Uterus (tissue), 4 donors: ENCODE measurements around the gene CLEC4M. TPM values are rescaled to one million over a fixed set of nuclear protein-coding genes. Genes with fewer than 3 reads are reported as not detected.

Experiments used
- DNase-seq, 2 donors: peaks; one replicate each; pipeline ENCODE4 v3.0.0-alpha.2; 2019 to 2020
- H3K27ac ChIP-seq, 2 donors: fragments of 200-600 bp; sonication (generic); 1 replicate in 1 of 2; 2 replicates in 1 of 2; pipeline ENCODE4 v1.5.1; 2016 to 2018
- H3K27me3 ChIP-seq, 2 donors: fragments of 200-600 bp; sonication (generic); one replicate each; pipeline ENCODE4 v1.5.1; 2018 to 2019; ENCODE audit warnings: control low read depth in 1 of 2
- H3K36me3 ChIP-seq, 2 donors: fragments of 200-600 bp; sonication (generic); one replicate each; pipeline ENCODE4 v1.5.1; 2019; ENCODE audit warnings: control low read depth in 1 of 2
- H3K4me1 ChIP-seq, 2 donors: fragments of 200-600 bp; sonication (generic); one replicate each; pipeline ENCODE4 v1.5.1; 2018 to 2019; ENCODE audit warnings: control low read depth in 1 of 2
- H3K4me3 ChIP-seq, 2 donors: fragments of 200-600 bp; sonication (generic); 1 replicate in 1 of 2; 2 replicates in 1 of 2; pipeline ENCODE4 v1.5.1; 2018 to 2019; ENCODE audit warnings: mild to moderate bottlenecking in 1 of 2
- H3K9me3 ChIP-seq, 2 donors: fragments of 200-600 bp; sonication (generic); one replicate each; pipeline ENCODE4 v1.5.1; 2019; ENCODE audit warnings: control low read depth in 1 of 2
- CTCF ChIP-seq, 4 experiments: fragments of 200-600 bp in 2 of 4; fragments of 450-650 bp in 2 of 4; sonication (generic) in 2 of 4; IDR thresholded peaks; one replicate each; pipeline ENCODE4 v1.5.1; 2016 to 2019; ENCODE audit warnings: antibody characterized with exemption in 4 of 4, mild to moderate bottlenecking in 2 of 4, moderate library complexity in 1 of 4
- POLR2A ChIP-seq, 2 donors: fragments of 450-650 bp; IDR thresholded peaks; one replicate each; pipeline ENCODE4 v1.6.1; 2016; ENCODE audit warnings: antibody characterized with exemption in 2 of 2, mild to moderate bottlenecking in 1 of 2, moderate library complexity in 1 of 2
- intact Hi-C: fragments of 100-400 bp; cut with DNase I; formaldehyde crosslinking; loops from one replicate; pipeline ENCODE4 v1.15.1; 2023; ENCODE audit warnings: low total_unique reads
- total RNA-seq, 4 donors: library from RNA; depleted of rRNA in 3 of 4; stranded (reverse); fragments of >200 nt in 3 of 4; gene quantifications; one replicate each; pipeline versions ENCODE4 v1.1.0 to v1.2.4, GENCODE V29; 2014 to 2023
- donor health status: DM: yes; HTN: yes; CAD: no.

CLEC4M gene
- total RNA-seq, 4 donors from 2014 or later, result 0.62 TPM; not detected in 3

- TF ChIP-seq CTCF (IDR thresholded peaks at IDR 0.05), result no peak
- no peak for TF ChIP-seq POLR2A (IDR thresholded peaks at IDR 0.05)
- Histone ChIP-seq H3K27ac (no peak overlapping the region), H3K27me3 (peaks cover 0 to 10% of the 10 kb centered on the region in 2 donors), H3K36me3 (no peaks in the 10 kb centered on the region), H3K4me3 (no peak overlapping the region), H3K9me3 (no peaks in the 10 kb centered on the region), H3K4me1 (no peaks in the 10 kb centered on the region)
- intact Hi-C loops, result no loop called here
- no peak for DNase-seq
Observed at GRCh38 chr19:7731218-7731595, 31.8 kb upstream of the CLEC4M start.

- no peak overlapping the region for H3K4me3 ChIP-seq
- no peaks in the 10 kb centered on the region for H3K4me1 ChIP-seq
- intact Hi-C loops, result no loop called here
- no peaks in the 10 kb centered on the region for H3K9me3 ChIP-seq
- no peak for DNase-seq
- no peaks in the 10 kb centered on the region for H3K36me3 ChIP-seq
- H3K27me3 ChIP-seq, result peaks cover 0 to 10% of the 10 kb centered on the region in 2 donors
- H3K27ac ChIP-seq, result no peak overlapping the region
- TF ChIP-seq CTCF (IDR thresholded peaks at IDR 0.05) (no peak), POLR2A (IDR thresholded peaks at IDR 0.05) (no peak)
Observed at GRCh38 chr19:7731615-7732014, 31.4 kb upstream of the CLEC4M start.

- H3K4me1 ChIP-seq, result no peaks in the 10 kb centered on the region
- no peak within 1 kb of the TSS for H3K27ac ChIP-seq
- peaks cover 0 to 10% of the 10 kb centered on the region in 2 donors for H3K27me3 ChIP-seq
- no peak for TF ChIP-seq CTCF (IDR thresholded peaks at IDR 0.05)
- no peak for TF ChIP-seq POLR2A (IDR thresholded peaks at IDR 0.05)
- no peak for DNase-seq
- H3K9me3 ChIP-seq, result no peaks in the 10 kb centered on the region
- no peak within 1 kb of the TSS for H3K4me3 ChIP-seq
- no peaks in the 10 kb centered on the region for H3K36me3 ChIP-seq
- intact Hi-C loops, result no loop called here
Observed at GRCh38 chr19:7732045-7732444, 31.0 kb upstream of the CLEC4M start, which contains the start of gene CLEC4G. Gene CLEC4G, minus strand, starts transcription at chr19:7732110. Its CDS starts 8 bp downstream, at chr19:7732102.

- Histone ChIP-seq H3K4me3 (no peak overlapping the region), H3K9me3 (no peaks in the 10 kb centered on the region), H3K4me1 (no peaks in the 10 kb centered on the region), H3K27ac (no peak overlapping the region), H3K36me3 (no peaks in the 10 kb centered on the region), H3K27me3 (peaks cover 0 to 10% of the 10 kb centered on the region in 2 donors)
- intact Hi-C loops, result no loop called here
- TF ChIP-seq CTCF (IDR thresholded peaks at IDR 0.05), result no peak
- TF ChIP-seq POLR2A (IDR thresholded peaks at IDR 0.05), result no peak
- no peak for DNase-seq
Observed at GRCh38 chr19:7733376-7733775, 29.7 kb upstream of the CLEC4M start.

GRCh38 chr19:7734220-7735203, 28.5 kb upstream of the CLEC4M start:
- Histone ChIP-seq H3K4me3 (no peak overlapping the region), H3K36me3 (no peaks in the 10 kb centered on the region), H3K4me1 (no peaks in the 10 kb centered on the region), H3K27me3 (peaks cover 0 to 10% of the 10 kb centered on the region in 2 donors), H3K9me3 (no peaks in the 10 kb centered on the region), H3K27ac (no peak overlapping the region)
- DNase-seq, result no peak
- intact Hi-C loops, result no loop called here
- TF ChIP-seq POLR2A (IDR thresholded peaks at IDR 0.05) (no peak), CTCF (IDR thresholded peaks at IDR 0.05) (no peak)
